Glomerular visceral epithelial cell (primary cell): ENCODE results near the gene GPR84.
A peak's percentile ranks its signal among the peaks of the same experiment; 100 is the strongest.

Experiments
- DNase-seq: peaks from one replicate; pipeline ENCODE4 v3.0.0-alpha.2; 2016; ENCODE audit errors: extremely low spot score

The GPR84 gene

GRCh38 chr12:54374562-54375258 lies 10.4 kb upstream of the GPR84 start:
- no peak for DNase-seq

GRCh38 chr12:54373649-54374561 lies 9.6 kb upstream of the GPR84 start:
- DNase-seq = no peak

DNA sequence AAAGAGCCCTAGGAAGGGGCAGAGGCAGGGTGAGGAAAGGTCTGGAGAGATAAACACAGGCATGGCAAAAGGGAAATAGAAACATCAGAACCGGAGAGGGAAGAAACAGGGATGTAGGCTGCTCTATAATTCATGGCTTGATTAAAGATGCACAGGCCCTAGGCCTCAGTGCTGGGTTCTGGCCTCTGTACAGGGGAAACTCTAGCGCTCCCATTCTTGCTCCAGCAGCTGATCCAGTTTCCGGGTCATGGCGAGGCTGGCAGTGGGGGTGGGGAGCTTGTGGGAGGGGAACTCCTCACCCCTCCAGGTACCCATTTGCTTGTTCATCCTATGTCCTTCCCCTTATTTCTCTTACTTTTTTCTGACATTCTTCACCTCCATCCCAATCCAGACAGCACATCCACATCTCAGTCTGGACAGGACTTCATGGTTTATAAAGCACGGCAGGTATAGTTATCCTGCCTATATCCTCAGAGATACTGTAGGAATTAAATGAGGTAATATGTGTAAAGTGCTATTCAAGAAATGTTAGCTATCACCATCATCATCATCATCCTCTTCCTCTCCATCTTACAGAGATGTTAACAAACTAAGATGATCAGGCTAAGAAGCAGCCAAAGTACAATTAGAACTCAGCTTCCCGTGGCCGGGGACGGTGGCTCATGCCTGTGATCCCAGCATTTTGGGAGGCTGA lies 8.0 kb upstream of the GPR84 start:
- DNase-seq = no peak

- peak; percentile 75 for DNase-seq
Measured at GRCh38 chr12:54371328-54372112, 7.2 kb upstream of the GPR84 start.

GRCh38 chr12:54370171-54370730 lies 6.0 kb upstream of the GPR84 start:
- DNase-seq = peak; percentile 86

GRCh38 chr12:54369597-54370131 lies 5.4 kb upstream of the GPR84 start:
- DNase-seq = no peak

DNA sequence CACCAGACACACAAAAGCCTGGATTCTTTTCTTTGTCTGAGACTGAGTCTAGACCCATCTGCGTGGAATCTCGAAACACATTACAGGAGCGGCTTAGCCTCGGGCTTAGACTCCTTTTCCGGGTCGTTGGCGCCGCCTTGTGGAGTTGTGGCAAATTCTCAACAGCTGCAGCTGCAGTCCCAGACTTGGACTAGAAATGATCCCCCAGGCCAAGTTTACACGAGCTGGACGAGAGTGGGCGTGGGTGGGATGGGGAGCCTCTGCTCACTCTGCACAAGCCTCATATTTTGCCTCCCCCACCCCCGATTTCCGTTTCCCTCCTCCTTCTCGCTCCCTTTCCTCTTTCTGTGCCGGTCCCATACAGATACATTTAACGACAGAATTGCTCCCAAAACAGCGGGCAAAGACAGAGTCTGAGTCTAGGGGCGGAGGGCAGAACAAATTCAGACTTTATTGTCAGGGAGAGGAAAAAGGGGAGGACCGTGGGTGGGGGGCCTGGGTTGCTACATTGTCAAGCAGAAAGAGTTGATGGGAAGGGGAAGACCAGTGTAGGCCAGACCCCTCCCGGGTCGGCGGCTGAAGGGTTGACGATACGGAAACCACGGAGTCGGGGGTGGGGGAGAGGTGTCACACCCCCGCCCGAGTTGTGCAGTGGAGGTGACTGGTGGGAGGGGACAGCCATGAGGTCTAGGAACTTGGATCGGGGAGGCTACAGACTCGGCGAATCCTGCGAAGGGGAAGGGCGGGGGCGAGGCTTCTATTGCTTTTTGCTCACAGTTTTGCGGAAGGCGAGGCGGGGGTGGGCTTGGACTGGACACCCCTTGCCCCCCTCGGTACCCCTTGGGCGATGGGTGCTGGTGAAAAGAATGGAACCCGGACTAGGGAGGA lies 4.7 kb upstream of the GPR84 start:
- DNase-seq = peak; percentile 83

DNA sequence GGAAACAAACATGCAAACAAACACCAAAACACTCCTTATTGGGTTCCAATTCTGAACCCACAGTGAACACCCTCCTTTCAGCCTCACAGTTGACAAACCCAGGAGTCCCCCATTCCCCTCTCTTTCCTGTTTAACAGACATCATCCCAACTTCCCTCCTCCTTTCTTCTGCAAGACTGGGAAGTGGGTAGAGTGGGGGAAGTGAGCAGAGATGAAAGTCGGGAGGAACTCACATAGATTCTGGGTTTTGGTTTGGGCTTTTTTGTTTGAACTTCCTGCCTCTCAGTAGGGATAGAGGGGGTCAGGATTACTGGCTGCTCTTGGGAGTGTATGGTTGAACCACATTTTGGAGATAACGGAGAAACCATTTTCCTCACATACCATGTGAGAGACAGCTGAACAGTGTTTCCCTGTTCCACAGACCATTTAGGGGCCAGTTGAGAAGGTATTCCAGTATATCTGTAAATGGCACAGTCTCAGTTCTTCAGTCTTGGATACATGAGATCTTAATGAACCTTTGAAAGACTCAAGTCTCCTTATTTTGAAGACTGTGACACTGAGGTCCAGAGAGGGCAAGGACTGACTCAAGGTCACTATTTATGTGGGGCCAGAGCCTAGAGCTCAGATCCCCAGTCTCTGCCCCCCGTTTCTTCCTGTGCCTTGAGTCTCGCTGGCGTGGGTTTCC lies 3.9 kb upstream of the GPR84 start:
- DNase-seq = no peak

DNA sequence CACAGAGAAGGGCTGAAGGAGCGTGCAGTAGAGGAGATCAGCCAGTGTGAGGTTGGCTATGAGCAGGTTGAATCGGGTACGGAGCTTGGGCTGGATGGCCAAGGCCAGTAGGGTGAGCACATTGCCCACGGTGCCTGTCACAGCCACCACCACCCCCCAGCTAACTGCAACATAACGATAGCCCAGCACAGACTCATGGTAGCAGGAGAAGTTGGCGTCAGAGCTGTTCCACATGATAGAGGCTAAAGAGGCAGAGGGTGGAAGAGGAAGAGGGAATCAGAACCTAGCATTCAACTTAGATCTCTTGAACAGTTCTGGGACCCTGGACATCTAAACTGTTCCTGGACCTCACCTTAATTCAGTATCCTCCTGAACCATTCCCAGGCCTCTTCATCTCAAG lies 668 bp downstream of the GPR84 start:
- DNase-seq = no peak

DNA sequence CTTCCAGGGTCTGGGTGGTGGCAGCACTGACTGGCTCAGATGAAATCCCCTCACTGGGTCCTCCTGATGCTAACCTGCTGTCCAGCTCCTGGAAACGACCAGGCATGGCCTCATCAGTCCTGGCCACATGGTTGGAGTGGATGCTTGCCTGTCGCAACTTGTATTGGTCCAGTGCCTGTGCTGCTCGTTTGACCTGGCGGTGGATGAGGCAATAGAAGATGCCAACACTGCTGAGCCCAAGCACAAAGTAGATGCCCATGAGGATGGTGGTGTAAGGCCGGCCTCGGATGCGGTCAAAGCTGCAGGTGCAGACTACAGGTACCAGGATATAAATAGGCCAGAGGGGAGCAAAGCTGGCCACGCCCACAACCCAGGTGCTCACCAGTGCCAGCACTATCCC lies 1.2 kb downstream of the GPR84 start:
- DNase-seq = no peak

DNA sequence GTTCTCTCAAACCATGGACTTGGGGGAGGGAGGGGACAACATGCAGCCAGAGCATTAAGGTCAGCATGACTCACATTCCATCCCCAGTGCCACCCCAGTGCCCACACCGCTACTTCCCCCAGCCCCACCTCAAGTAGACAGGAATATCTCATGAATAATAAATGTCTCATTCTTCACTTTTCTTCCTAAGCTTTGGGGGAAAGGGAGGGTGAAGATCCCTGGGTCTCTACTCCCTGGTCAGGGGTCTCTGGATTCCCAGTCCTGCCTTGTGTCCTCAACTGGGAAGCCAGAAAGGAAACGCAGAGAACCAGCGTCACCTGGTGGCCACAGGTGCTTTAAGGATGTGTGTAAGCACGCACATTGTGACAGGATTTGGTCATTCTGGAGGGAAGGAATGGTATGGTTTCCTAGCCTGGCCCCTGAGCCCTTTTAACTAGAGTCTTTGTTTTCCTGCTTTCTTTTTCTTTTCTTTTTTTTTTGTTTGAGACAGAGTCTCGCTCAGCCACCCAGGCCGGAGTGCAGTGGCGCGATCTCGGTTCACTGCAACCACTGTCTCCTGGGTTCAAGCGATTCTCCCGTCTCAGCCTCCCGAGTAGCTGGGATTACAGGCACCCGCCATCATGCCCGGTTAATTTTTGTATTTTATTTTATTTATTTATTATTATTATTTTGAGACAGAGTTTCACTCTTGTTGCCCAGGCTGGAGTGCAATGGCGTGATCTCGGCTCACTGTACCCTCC lies 3.4 kb downstream of the GPR84 start:
- peak; percentile 74 for DNase-seq

- no peak for DNase-seq
Measured at GRCh38 chr12:54359762-54360351, 4.4 kb downstream of the GPR84 start.

DNA sequence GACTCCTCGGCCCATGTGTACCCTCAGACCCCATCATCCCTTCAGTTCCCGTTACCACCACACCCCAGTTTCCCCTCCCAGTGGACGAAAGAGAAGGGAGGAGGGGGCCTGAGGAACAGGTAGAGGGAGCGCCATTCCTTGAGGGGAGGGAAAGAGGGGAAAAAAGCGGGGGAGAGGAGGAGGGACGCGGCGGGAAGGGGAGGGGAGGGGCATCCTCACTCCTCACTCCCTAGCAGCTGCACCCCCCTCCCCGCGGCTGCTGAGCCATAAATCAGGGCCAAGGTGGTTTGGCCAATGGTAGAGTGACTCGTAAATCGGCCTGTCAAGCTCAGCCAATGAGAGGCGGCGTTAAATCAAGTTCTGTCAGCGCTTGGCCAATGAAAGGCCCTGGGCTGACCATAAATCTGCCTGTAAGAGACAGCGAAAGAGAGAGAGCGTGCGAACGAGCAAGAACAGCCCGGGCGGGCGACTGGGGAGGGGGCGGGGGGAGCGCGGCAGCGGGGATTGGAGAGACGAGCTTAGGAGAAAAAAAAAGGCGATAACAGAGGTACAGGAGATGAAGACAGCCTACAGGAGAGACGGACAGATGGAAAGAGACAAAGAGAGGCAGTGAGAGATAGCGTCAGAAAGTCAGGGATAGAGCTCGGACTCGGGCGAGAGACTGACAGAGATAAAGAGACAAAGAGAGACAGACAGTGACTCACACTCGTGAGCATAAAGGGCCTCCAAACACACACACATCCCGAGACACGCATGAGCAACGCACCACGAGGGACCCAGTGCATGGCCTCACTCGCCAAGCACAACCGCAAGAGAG lies 5.1 kb downstream of the GPR84 start:
- peak; percentile 99 for DNase-seq

DNA sequence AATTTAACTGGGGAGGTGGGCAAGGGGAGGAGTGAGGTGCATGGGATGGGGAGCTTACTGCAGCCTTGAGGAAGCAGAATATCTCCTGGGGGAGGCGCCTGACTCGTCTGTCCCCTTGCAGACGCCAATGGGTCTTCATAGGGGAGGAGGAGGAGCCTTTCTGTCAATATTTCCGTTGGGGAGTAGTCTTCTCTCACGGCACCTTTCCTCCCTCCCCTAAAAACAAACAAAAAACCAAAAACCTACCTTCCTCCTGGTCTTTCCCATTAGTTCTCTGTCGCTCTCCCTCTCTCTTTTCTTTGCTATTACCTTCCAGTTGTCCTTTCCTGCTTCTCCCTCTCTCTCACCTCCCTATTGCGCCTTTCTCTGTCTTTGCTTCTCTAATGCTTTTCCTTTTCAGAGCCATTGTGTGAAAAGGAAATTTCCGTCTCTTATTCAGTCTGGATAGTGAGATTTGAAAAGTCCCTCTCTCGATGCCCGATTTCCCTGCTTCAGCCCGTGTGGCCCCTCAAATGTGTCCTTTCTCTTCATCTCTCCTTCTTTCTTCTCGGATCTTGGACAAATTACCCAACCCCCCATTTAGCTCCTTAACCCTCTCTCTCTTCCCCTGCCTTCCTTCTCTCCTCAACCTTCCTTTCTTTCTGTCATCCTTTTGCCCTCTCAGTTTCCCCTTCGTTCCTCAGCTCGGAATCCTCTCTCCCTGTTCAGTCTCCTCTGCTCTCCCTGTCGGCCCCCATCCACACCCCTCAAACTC lies 5.9 kb downstream of the GPR84 start:
- no peak for DNase-seq

- DNase-seq = no peak
Measured at GRCh38 chr12:54357506-54358190, 6.6 kb downstream of the GPR84 start.

- no peak for DNase-seq
Measured at GRCh38 chr12:54356951-54357356, 7.3 kb downstream of the GPR84 start.
